ENCODE data around the gene PSEN1. TPM values are rescaled to one million over a fixed set of nuclear protein-coding genes. Genes with fewer than 3 reads are reported as not detected.

Gene PSEN1
- total and polyA plus RNA-seq, 2 experiments from 2014 or later, result 14.6 to 35.7 TPM

- no peaks in the 10 kb centered on the region for H3K27me3 ChIP-seq (ENCODE audit: insufficient read depth)
- no peak overlapping the region for H3K4me2 ChIP-seq
- no peaks in the 10 kb centered on the region for H3K9me3 Mint-ChIP-seq
- ATAC-seq (no peak), DNase-seq (ENCODE audit: low spot score) (no peak)
- H3K27me3 Mint-ChIP-seq (ENCODE audit: insufficient read depth, low read depth, poor library complexity), result peaks cover 8% of the 10 kb centered on the region
- H3K79me2 ChIP-seq (replicated peaks; ENCODE audit: insufficient read depth), result no peaks in the 10 kb centered on the region
- no peak overlapping the region for H2AFZ ChIP-seq
- no peaks in the 10 kb centered on the region for H3K4me1 ChIP-seq (ENCODE audit: insufficient read depth)
- H3K27ac Mint-ChIP-seq, result peak overlapping the region; percentile 13; the same call in 1 of the 2 replicates
- no peak overlapping the region for H3K4me3 ChIP-seq
- H3K4me3 Mint-ChIP-seq, result no peak overlapping the region
- no peaks in the 10 kb centered on the region; the same call in 2 of the 3 replicates for H3K4me1 Mint-ChIP-seq
- H3K27ac ChIP-seq (ENCODE audit: low read depth), result no peak overlapping the region
- TF ChIP-seq CREB1 (CRISPR knock-in tag; IDR thresholded peaks at IDR 0.05; ENCODE audit: low read depth) (no peak), EZH2 (IDR thresholded peaks at IDR 0.05; ENCODE audit: low read depth, unreplicated experiment) (no peak), CTCF (conservative IDR thresholded peaks at IDR 0.05; ENCODE audit: low read depth in 2 of 2) (no peak), STAT1 (IDR thresholded peaks at IDR 0.05; ENCODE audit: unreplicated experiment) (no peak), EZH2phosphoT487 (IDR thresholded peaks at IDR 0.05; ENCODE audit: unreplicated experiment) (no peak), JUNB (IDR thresholded peaks at IDR 0.05; ENCODE audit: unreplicated experiment) (no peak), POLR2AphosphoS5 (IDR thresholded peaks at IDR 0.05; ENCODE audit: low read depth) (no peak), REST (IDR thresholded peaks at IDR 0.05; ENCODE audit: unreplicated experiment) (no peak)
- no peaks in the 10 kb centered on the region for H3F3A ChIP-seq (replicated peaks; ENCODE audit: low read depth)
- no peaks in the 10 kb centered on the region; the same call in 1 of the 2 replicates for H3K36me3 ChIP-seq (ENCODE audit: insufficient read depth)
- no peaks in the 10 kb centered on the region for H3K9me2 ChIP-seq (ENCODE audit: insufficient read depth)
- no peaks in the 10 kb centered on the region for H4K20me1 ChIP-seq (replicated peaks; ENCODE audit: insufficient read depth)
- peaks cover 11% of the 10 kb centered on the region for H3K36me3 Mint-ChIP-seq (ENCODE audit: low read depth)
Observed at GRCh38 chr14:73263606-73264005, 127.3 kb downstream of the PSEN1 start.

- H3K27ac Mint-ChIP-seq, result peak overlapping the region; percentile 48; the same call in 1 of the 2 replicates
- no peak for TF ChIP-seq EZH2 (IDR thresholded peaks at IDR 0.05; ENCODE audit: low read depth, unreplicated experiment)
- no peak for TF ChIP-seq CREB1 (CRISPR knock-in tag; IDR thresholded peaks at IDR 0.05; ENCODE audit: low read depth)
- no peak for TF ChIP-seq ETS1 (IDR thresholded peaks at IDR 0.05)
- no peak for TF ChIP-seq STAT1 (IDR thresholded peaks at IDR 0.05; ENCODE audit: unreplicated experiment)
- no peak for TF ChIP-seq REST (IDR thresholded peaks at IDR 0.05; ENCODE audit: unreplicated experiment)
- TF ChIP-seq NANOG (IDR thresholded peaks at IDR 0.05; ENCODE audit: borderline replicate concordance), result no peak
- no peak for TF ChIP-seq JUNB (IDR thresholded peaks at IDR 0.05; ENCODE audit: unreplicated experiment)
Observed at GRCh38 chr14:73264080-73264884, 128.0 kb downstream of the PSEN1 start.

More at GRCh38 chr14:73264080-73264884, 128.0 kb downstream of the PSEN1 start:
- no peaks in the 10 kb centered on the region for H3K27me3 ChIP-seq (ENCODE audit: insufficient read depth)
- H2AFZ ChIP-seq, result no peak overlapping the region
- no peak overlapping the region for H3K4me2 ChIP-seq
- DNase-seq (ENCODE audit: low spot score) (no peak), ATAC-seq (no peak)
- Mint-ChIP-seq H3K4me1 (no peaks in the 10 kb centered on the region; the same call in 1 of the 3 replicates), H3K36me3 (ENCODE audit: low read depth) (peaks cover 13% of the 10 kb centered on the region), H3K9me3 (no peaks in the 10 kb centered on the region), H3K4me3 (no peak overlapping the region), H3K27me3 (ENCODE audit: insufficient read depth, low read depth, poor library complexity) (peaks cover 8% of the 10 kb centered on the region)
- H3K27ac ChIP-seq (ENCODE audit: low read depth), result no peak overlapping the region
- no peaks in the 10 kb centered on the region for H3K79me2 ChIP-seq (replicated peaks; ENCODE audit: insufficient read depth)
- H3K36me3 ChIP-seq (ENCODE audit: insufficient read depth), result no peaks in the 10 kb centered on the region; the same call in 1 of the 2 replicates
- H3K4me3 ChIP-seq, result no peak overlapping the region
- H3K9me2 ChIP-seq (ENCODE audit: insufficient read depth), result no peaks in the 10 kb centered on the region
- no peaks in the 10 kb centered on the region for H4K20me1 ChIP-seq (replicated peaks; ENCODE audit: insufficient read depth)
- no peaks in the 10 kb centered on the region for H3F3A ChIP-seq (replicated peaks; ENCODE audit: low read depth)
- H3K4me1 ChIP-seq (ENCODE audit: insufficient read depth), result no peaks in the 10 kb centered on the region
